ENCODE measurements around the gene LPGAT1. TPM values are rescaled to one million over a fixed set of nuclear protein-coding genes. Genes with fewer than 3 reads are reported as not detected.
"Not testable (repeated sequence)": the region's sequence is repeated elsewhere in the genome, so short reads cannot be mapped to it uniquely, and the experiment has no call there.

Gene LPGAT1
- total RNA-seq, 4 donors from 2014 or later = 13.7 to 86.3 (median 26.7) TPM

DNA sequence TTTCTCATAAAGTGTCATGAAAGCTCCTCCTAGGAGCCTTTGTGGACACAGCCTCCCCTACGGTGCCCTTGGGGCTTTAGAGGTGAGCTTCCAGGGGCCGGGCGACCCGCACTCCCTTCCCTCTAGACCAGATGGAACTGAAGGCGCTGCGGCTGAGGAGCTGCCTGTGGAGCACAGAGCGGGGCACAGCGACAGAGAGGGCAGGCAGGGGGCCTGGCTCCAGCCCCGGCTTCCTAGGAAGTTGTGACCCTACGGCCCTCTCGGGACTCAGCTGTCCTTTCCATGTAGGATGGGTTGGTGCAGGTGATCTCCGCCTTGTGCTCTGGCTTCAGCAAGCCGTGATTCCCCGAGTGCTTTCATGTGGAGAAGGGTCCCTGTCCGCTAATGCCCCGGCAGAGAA is 131.5 kb downstream of the LPGAT1 start:
- TF ChIP-seq, protein P1, sequence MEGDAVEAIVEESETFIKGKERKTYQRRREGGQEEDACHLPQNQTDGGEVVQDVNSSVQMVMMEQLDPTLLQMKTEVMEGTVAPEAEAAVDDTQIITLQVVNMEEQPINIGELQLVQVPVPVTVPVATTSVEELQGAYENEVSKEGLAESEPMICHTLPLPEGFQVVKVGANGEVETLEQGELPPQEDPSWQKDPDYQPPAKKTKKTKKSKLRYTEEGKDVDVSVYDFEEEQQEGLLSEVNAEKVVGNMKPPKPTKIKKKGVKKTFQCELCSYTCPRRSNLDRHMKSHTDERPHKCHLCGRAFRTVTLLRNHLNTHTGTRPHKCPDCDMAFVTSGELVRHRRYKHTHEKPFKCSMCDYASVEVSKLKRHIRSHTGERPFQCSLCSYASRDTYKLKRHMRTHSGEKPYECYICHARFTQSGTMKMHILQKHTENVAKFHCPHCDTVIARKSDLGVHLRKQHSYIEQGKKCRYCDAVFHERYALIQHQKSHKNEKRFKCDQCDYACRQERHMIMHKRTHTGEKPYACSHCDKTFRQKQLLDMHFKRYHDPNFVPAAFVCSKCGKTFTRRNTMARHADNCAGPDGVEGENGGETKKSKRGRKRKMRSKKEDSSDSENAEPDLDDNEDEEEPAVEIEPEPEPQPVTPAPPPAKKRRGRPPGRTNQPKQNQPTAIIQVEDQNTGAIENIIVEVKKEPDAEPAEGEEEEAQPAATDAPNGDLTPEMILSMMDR (IDR thresholded peaks at IDR 0.05) = no peak
- no peak for TF ChIP-seq POLR2A (IDR thresholded peaks at IDR 0.05)
- intact Hi-C loops (cut with DNase I; ENCODE audit: low total_unique reads) = no loop called here
- WGBS, 2 donors = 81 to 88% methylated on average over 16 of the region's 16 CpGs
- H3K4me3 ChIP-seq (ENCODE audit: low read depth, poor library complexity, severe bottlenecking) = no peak overlapping the region
- DNase-seq (ENCODE audit: low spot score in 2 of 2) = no peak

DNA sequence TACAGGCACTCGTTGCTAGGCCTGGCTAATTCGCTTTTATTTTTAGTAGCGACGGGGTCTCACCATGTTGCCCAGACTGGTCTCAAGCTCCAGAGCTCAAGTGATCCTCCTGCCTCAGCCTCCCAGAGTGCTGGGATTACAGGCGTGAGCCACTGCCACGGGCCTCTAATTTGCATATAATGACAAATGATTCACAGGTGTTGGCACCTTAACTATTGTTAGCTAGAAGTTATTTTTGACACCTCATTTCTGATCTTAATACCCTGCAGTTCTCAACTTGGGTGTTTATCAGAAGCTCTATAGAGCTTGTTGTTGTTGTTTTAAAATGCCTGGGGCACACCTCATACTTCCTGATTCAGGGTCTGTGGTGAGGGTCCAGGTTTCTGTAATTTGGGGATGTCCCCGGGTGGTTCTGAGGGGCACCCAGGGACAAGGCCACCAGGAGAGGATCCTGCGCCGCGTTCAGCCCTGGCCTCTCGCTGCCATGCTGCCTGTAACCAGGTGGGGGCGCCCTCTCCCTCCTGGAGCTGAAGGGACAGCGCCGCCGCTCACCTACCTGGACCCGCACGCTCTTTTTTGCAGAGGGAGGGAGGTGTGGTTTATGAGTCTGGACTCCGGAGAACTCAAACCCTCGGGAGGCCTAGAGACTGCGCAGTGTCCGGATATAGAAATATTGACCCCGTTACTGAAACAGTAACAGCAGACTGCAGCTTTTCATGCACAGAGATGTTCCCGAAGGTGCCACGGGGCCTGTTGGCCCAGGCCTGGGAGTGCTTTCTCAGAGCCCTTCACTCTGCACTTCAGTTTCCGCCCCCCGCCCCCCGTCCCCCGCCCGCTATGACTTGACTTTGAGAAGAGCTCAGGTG is 132.2 kb downstream of the LPGAT1 start:
- intact Hi-C loops (cut with DNase I; ENCODE audit: low total_unique reads) = no loop called here
- peak; percentile 69 to 93 for DNase-seq (ENCODE audit: low spot score in 2 of 2)
- TF ChIP-seq POLR2A (IDR thresholded peaks at IDR 0.05) = no peak
- TF ChIP-seq, protein P1 (IDR thresholded peaks at IDR 0.05) = peak in 1 of 3 donors; percentile 72
- WGBS, 2 donors = 21 to 25% methylated on average over 27 to 28 of the region's 29 CpGs
- no peak overlapping the region for H3K4me3 ChIP-seq (ENCODE audit: low read depth, poor library complexity, severe bottlenecking)

DNA sequence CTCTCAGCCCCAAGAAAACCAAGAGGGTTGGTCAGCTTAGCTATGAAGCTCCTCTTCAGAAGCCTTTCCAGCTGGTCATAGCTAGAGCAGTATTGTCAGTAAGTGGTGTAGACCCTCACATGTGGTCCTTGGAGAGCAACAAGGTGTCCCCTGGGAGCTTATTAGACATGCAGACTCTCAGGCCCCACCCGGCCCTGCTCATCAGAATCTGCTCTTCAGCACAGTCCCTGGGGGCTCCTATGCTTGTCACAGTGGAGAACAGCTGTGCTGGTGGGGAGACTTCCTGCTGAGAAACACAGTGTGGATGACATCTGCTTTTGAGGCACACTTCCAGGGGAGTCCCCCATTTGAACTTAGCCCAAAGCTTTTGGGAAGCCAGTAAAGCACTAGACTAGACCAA is 133.2 kb downstream of the LPGAT1 start:
- intact Hi-C loops (cut with DNase I; ENCODE audit: low total_unique reads) = no loop called here
- H3K4me3 ChIP-seq (ENCODE audit: low read depth, poor library complexity, severe bottlenecking) = no peak overlapping the region
- TF ChIP-seq, protein P1 (IDR thresholded peaks at IDR 0.05) = no peak
- TF ChIP-seq POLR2A (IDR thresholded peaks at IDR 0.05) = no peak
- DNase-seq (ENCODE audit: low spot score in 2 of 2) = no peak
- 70 to 77% methylated on average over 1 of the region's 1 CpG for WGBS, 2 donors

DNA sequence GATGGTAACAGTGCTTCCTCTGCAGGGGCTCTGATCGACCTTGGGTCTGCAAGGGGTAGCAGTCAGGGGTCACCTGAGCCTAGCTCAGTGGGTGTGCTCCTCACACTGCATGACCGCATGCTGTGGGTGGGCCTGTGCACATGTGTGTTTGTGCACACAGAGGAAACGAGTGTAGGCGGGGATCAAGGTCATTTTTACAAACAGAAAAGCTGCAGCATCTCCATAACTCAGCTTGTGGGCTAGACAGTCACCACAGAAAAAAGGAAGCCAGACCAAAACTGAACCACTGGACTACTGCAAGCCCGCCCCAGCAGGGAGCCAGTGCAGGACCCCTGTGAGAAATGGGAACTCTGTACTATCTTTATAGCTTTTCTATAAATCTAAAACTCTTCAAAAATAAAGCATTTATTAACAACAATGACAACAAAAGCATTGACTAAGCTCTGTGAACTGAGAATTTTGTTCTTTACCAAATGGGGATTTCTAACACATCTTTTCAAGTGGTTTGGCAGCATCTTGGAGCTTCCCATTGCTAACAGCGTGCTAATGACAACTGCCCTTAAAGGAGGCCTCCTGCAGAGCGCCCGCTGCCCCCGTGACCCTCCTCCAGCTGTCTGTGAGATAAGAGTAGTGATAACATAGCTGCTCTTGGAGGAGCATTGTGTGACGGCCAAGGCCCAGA is 135.3 kb downstream of the LPGAT1 start:
- 75 to 78% methylated on average over 10 of the region's 10 CpGs for WGBS, 2 donors
- no peak for TF ChIP-seq POLR2A (IDR thresholded peaks at IDR 0.05)
- TF ChIP-seq, protein P1 (IDR thresholded peaks at IDR 0.05) = no peak
- no peak overlapping the region for H3K4me3 ChIP-seq (ENCODE audit: low read depth, poor library complexity, severe bottlenecking)
- intact Hi-C loops (cut with DNase I; ENCODE audit: low total_unique reads) = no loop called here
- DNase-seq (ENCODE audit: low spot score in 2 of 2) = no peak

DNA sequence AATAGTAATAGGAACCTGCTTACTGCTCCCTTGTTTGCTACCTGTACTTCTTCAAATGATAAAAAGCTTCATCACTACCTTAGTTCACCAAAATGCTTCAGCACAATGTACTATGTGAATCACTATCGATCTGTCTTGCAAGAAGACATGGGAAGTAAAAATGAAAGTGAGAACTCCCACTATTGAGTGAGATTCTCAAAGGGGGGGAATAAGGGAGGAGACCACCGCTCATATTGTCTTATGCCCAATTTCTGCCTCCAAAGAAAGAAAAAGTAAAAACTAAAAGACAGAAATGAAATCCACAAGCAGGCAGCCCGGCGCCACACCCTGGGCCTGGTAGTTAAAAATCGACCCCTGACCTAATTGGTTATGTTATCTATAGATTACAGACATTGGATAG is 136.7 kb downstream of the LPGAT1 start:
- H3K4me3 ChIP-seq (ENCODE audit: low read depth, poor library complexity, severe bottlenecking); intact Hi-C loops (cut with DNase I; ENCODE audit: low total_unique reads); DNase-seq (ENCODE audit: low spot score in 2 of 2): not testable (repeated sequence)
- 91 to 97% methylated on average over 5 of the region's 5 CpGs for WGBS, 2 donors

Other genes with a start within 250 kb of the LPGAT1 start
- gene NEK2, start 155.1 kb downstream of the LPGAT1 start, total RNA-seq = 1 to 10 TPM in 3 of 4 donors, not detected in 1; 1.5 to 3.7 (median 2.7) TPM
- 10 to 100 TPM in 2 of 4 donors, 1 to 10 TPM in 2; 8.5 to 15.5 (median 11.0) TPM for gene INTS7, start 204.8 kb upstream of the LPGAT1 start, total RNA-seq
- 1 to 10 TPM in 2 of 4 donors, under 1 TPM in 2; 0.23 to 1.2 (median 0.90) TPM for gene DTL, start 205.0 kb upstream of the LPGAT1 start, total RNA-seq

All from lower leg skin (tissue), 4 donors.